ENCODE measurements around the gene KCNE1.

Gene KCNE1

DNA sequence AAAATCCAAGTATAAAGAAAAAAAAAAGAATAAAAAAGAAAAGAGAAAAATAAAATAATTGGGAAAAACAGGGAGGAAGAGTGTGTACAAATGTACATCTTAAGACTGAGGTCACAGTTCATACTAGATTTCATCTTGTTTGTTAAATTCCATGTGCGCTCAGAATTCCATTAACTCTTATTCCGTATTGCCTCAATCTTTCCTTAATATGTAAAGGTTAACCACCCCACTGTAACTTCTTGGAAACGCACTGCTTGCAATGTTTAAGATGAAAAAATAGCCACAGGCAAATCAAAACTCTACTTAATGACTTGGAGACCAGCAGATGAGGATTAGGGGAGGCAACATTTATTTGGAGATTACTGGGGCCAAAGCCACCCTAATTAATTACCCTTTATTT is 23.9 kb upstream of the KCNE1 start:
- no peak for FAIRE-seq
- TF ChIP-seq, protein P1, sequence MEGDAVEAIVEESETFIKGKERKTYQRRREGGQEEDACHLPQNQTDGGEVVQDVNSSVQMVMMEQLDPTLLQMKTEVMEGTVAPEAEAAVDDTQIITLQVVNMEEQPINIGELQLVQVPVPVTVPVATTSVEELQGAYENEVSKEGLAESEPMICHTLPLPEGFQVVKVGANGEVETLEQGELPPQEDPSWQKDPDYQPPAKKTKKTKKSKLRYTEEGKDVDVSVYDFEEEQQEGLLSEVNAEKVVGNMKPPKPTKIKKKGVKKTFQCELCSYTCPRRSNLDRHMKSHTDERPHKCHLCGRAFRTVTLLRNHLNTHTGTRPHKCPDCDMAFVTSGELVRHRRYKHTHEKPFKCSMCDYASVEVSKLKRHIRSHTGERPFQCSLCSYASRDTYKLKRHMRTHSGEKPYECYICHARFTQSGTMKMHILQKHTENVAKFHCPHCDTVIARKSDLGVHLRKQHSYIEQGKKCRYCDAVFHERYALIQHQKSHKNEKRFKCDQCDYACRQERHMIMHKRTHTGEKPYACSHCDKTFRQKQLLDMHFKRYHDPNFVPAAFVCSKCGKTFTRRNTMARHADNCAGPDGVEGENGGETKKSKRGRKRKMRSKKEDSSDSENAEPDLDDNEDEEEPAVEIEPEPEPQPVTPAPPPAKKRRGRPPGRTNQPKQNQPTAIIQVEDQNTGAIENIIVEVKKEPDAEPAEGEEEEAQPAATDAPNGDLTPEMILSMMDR (IDR thresholded peaks at IDR 0.05; ENCODE audit: insufficient read depth, missing control alignments): no peak

DNA sequence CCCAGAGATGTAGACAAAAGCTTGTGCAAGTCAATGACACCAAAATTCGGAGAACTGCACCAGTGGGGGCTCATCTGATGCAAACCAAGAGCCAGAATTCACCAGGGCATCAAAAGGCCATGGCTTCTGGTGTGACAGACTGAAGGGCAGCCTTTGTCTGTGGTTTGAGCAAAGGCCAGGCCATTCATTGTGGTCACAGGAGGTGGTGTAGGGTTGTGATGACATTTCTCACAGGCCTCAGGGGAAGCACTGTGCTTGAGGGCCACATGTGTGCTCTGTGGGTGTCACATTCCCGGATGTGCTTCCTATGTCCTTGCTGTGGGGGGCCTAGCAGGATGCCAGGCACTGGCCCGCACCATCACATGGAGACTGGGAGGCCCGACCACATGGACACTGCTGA is 22.5 kb upstream of the KCNE1 start:
- no peak for FAIRE-seq

More for the DNA sequence above, 23.9 kb upstream of the KCNE1 start:
- no peak for DNase-seq (ENCODE audit: insufficient read length, low spot score)

GRCh38 chr21:34533938-34534337 is 21.9 kb upstream of the KCNE1 start:
- FAIRE-seq (no peak), DNase-seq (ENCODE audit: insufficient read length, low spot score) (no peak)
- TF ChIP-seq, protein P1 (IDR thresholded peaks at IDR 0.05; ENCODE audit: insufficient read depth, missing control alignments): no peak

More for the DNA sequence above, 22.5 kb upstream of the KCNE1 start:
- TF ChIP-seq, protein P1 (IDR thresholded peaks at IDR 0.05; ENCODE audit: insufficient read depth, missing control alignments): no peak
- no peak for DNase-seq (ENCODE audit: insufficient read length, low spot score)

GRCh38 chr21:34531399-34531798 is 19.4 kb upstream of the KCNE1 start:
- no peak for FAIRE-seq
- TF ChIP-seq, protein P1 (IDR thresholded peaks at IDR 0.05; ENCODE audit: insufficient read depth, missing control alignments): no peak
- DNase-seq (ENCODE audit: insufficient read length, low spot score): no peak

GRCh38 chr21:34530261-34530660 is 18.3 kb upstream of the KCNE1 start:
- FAIRE-seq: no peak
- TF ChIP-seq, protein P1 (IDR thresholded peaks at IDR 0.05; ENCODE audit: insufficient read depth, missing control alignments): no peak
- DNase-seq (ENCODE audit: insufficient read length, low spot score): no peak

- TF ChIP-seq, protein P1 (IDR thresholded peaks at IDR 0.05; ENCODE audit: insufficient read depth, missing control alignments): no peak
- DNase-seq (ENCODE audit: insufficient read length, low spot score) (no peak), FAIRE-seq (no peak)
Measured at GRCh38 chr21:34528131-34528561, 16.1 kb upstream of the KCNE1 start.

- TF ChIP-seq, protein P1 (IDR thresholded peaks at IDR 0.05; ENCODE audit: insufficient read depth, missing control alignments): no peak
- FAIRE-seq (no peak), DNase-seq (ENCODE audit: insufficient read length, low spot score) (no peak)
Measured at GRCh38 chr21:34526618-34527290, 14.7 kb upstream of the KCNE1 start.
